Breast epithelium (tissue), 3 donors: ENCODE data around the gene WDFY2.

ENCODE experiments used
- CTCF ChIP-seq, 3 donors: fragments of 450-650 bp; IDR thresholded peaks; one replicate each; pipeline ENCODE4 v1.5.1; 2016 to 2017; ENCODE audit warnings: antibody characterized with exemption in 3 of 3, mild to moderate bottlenecking in 3 of 3, moderate library complexity in 3 of 3
- POLR2A ChIP-seq: fragments of 450-650 bp; IDR thresholded peaks from one replicate; pipeline ENCODE4 v1.6.1; 2016; ENCODE audit warnings: antibody characterized with exemption, mild to moderate bottlenecking, moderate library complexity

DNA sequence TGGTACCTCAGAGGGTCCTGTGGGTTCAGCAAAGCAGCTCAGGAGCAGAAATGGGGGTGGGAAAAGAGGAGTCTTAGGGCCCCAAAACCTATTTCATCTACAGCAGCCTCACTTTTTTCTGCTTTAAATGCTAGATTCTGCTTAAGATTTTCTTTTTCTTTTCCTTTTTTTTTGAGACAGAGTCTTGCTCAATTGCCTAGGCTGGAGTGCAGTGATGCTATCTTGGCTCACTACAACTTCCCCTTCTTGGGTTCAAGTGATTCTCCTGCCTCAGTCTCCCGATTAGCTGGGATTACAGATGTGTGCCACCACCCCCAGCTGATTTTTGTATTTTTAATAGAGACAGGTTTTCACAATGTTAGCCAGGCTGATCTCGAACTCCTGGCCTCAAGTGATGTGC is 30.7 kb upstream of the WDFY2 start:
- TF ChIP-seq CTCF (IDR thresholded peaks at IDR 0.05) = no peak
- TF ChIP-seq POLR2A = no peak
